GM18519 (cell line): ENCODE results near the gene ZNF493.
A peak's percentile ranks its signal among the peaks of the same experiment; 100 is the strongest.

Experiments
- ATAC-seq: cut with Tn5 transposase; IDR thresholded peaks from one replicate; pipeline ENCODE4 v1.9.1; 2021; ENCODE audit warnings: mild to moderate bottlenecking, moderate library complexity; ENCODE audit not compliant: unreplicated experiment, low FRiP score

The ZNF493 gene

DNA sequence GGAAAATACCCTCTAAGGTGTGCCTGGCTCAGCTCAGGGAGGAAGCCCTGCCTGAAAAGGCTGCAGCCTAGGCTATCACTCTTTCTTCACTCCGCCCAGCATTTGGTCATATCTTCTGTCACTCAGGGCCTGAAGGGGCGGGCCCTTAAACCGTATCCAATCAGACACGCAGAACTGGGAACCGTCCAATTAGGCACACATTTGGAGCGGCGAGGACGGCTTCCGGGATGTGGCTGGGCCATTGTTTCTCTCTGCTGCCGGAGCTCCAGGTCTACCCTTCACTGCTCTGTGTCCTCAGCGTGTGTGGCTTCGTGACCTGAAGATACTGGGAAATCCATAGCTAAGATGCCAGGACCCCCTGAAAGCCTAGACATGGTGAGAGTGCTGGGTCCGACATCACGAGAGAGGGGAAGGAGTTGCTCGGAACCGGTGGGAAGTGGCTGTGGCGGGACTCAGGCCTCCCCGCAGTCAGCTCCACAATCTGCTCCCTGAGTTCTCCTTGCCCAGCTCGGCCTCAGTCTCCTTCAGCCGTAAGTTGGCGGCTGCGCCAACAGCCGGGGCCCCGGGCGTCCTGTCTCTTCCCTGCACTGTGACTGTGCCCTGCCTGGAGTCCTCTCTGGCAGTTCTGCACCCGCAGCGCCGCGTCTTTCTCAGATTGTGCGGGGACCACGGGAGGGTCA, at the start of gene ZNF493:
ZNF493 (plus strand) TSS at position 241 of the 680 bp plus-strand sequence; CDS start at position 346, 105 bp downstream.
- peak; percentile 100 for ATAC-seq

DNA sequence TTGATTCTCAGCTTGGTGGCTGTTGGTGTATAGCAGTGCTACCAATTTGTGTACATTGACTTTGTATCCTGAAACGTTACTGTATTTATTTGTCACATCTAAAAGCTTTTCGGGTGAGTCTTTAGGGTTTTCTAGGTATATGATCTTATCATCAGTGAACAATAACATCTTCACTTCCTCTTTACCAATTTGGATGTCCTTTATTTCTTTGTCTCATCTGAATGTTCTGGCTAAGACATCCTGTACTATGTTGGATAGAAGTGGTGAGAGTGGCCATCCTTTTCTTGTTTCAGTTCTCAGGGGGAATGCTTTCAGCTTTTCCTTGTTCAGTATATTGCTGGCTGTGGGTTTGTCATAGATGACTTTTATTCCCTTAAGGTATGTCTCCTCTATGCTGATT, 44.1 kb upstream of the ZNF493 start:
- no peak for ATAC-seq

DNA sequence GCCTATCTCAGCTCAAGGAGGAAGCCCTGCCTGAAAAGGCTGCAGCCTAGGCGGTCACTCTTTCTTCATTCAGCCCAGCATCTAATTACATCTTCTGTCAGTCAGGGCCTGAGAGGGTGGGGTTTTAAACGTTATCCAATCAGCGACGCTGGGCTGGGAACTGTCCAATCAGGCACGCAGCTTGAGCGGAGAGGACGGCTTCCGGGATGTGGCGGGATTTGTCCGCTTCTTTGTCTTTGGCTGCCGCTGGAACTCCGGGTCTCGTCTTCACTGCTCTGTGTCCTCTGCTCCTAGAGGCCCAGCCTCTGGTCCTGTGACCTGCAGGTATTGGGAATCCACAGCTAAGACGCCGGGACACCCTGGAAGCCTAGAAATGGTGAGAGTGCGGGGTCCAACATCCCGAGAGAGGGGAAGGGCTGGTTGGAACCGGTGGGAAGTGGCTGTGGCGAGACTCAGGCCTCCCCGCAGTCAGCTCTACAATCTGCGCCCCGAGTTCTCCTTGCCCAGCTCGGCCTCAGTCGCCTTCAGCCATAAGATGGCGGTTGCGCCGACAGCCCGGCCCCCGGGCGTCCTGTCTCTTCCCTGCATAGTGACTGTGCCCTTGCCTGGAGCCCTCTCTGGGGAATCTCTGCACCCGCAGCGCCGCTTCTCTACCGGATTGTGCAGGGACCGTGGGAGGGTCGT, 38.0 kb upstream of the ZNF493 start, which contains the start of gene ZNF738:
ZNF738 (plus strand) TSS at position 233 of the 684 bp plus-strand sequence; CDS start at position 374, 141 bp downstream.
- peak; percentile 98 for ATAC-seq

DNA sequence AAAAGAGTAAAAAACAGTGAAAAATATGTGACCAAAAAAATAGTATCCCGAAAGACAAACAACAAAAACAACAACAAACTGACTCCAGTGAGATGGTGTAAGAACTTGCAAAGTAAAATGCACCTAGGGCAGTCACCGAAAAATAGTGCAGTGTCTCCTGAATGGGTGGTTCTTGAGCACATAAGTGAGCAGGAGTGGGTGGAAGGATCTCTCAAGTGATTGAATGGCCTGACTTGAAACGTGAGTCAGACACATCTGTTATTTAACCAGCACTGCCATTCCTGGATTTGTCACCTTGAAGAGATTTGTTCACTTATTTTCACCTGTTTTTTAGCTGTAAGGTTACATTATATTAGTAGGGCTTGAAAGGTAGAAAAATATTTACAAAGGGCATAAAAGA, 34.6 kb upstream of the ZNF493 start:
- no peak for ATAC-seq

DNA sequence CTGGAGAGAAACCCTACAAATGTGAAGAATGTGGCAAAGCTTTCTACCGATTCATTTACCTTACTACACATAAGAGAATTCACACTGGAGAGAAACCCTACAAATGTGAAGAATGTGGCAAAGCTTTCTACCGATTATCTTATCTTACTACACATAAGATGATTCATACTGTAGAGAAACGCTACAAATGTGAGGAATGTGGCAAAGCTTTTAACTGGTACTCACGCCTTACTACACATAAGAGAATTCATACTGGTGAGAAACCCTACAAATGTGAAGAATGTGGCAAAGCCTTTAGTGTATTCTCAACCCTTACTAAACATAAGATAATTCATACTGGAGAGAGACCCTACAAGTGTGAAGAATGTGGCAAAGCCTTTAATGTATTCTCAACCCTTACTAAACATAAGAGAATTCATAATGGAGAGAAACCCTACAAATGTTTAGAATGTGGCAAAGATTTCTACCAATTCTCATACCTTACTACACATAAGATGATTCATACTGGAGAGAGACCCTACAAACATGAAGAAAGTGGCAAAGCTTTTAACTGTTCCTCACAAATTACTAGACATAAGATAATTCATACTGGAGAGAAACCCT, 12.9 kb upstream of the ZNF493 start:
- no peak for ATAC-seq

DNA sequence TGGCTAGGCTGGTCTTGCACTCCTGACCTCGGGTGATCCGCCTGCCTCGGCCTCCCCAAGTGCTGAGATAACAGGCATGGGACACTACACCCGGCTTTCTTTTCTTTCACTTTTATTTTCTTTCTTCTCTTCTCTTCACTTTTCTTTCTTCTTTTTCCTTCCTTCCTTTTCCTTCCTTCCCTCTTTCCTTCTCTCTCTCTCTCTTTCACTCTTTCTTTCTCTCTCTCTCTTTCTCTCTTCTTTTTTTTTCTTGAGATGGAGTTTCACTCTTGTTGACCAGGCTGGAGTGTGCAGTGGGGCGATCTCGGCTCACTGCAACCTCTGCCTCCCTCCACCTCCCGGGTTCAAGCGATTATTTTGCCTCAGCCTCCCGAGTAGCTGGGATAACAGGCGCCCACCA, 812 bp upstream of the ZNF493 start:
- no peak for ATAC-seq

DNA sequence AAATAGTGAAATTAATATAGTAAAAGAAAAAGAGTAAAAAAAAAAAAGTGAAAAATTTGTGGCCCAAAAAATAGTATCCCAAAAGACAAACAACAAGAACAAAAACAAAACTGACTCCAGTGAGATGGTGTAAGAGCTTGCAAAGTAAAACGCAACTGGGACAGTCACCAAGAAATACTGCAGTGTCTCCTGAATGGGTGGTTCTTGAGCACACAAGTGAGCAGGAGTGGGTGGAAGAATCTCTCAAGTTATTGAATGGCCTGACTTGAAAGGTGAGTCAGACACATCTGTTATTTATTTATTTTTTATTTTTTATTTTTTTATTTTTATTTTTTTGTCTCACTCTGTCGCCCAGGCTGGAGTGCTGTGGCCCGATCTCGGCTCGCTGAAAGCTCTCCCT, 1.9 kb downstream of the ZNF493 start:
- ATAC-seq: no peak

DNA sequence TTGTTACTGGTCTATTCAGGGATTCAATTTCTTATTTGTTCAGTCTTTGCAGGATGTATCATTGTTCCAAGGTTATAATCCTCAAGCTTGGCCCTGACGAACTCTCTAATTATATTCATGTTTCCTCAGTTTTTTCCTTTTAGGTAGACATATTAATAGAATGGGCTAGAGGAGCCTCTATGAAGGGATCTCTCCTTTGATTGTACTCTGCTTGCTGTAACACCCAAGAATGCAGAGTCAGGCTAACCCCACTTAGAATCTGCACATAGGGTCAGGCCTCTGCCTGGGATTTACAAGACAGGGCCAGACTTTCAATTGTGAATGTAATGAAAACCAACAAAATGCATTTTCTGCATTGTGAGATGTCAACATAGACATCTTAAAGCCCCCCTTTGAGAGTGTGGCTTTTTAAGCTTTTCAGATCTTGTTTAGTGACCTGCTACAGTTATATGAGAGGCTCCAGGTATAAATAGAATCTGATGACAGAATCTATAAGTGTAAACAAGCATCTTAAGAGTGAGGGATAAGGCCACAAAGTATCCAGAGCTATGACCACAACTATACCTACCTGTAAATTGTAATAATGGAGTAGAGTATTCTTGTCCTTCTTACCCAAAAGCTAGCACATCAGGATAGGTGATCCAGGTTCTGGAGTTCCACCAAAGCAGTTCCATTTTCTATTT, 5.5 kb downstream of the ZNF493 start:
- ATAC-seq: no peak

DNA sequence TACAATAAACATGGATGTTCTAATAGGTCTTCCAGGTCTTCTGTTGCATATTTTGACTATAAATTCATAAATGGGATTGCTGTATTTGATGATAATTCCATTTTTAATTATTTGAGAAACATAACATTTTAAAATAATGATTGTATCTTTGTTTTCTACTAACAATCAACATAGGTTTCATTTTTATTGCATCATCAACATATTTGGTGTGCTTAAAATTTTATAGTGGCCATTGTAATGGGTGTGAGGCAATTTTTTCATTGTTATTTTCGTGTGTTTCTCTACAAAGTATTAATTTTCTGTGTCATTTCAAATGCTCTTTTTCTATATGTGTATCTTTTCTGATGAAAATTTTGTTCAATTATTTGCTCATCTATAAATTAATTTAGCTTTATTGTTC, 13.2 kb downstream of the ZNF493 start:
- no peak for ATAC-seq

DNA sequence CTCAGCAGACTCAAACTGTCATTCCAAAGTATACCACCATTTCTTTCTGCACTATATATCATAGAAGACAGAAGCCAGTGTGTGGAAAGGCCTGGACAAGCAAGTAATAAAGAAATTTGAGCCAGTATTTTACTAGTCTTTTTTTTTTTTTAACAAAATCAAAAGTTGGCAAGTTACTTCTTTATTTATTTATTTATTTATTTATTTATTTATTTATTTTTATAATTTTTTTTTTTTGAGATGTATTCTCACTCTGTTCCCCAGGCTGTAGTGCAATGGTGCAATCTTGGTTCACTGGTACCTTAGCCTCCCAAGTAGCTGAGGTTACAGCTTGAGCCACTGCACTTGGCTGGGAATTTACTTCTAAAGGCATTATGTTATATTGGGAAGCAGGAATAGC, 25.3 kb downstream of the ZNF493 start:
- no peak for ATAC-seq

DNA sequence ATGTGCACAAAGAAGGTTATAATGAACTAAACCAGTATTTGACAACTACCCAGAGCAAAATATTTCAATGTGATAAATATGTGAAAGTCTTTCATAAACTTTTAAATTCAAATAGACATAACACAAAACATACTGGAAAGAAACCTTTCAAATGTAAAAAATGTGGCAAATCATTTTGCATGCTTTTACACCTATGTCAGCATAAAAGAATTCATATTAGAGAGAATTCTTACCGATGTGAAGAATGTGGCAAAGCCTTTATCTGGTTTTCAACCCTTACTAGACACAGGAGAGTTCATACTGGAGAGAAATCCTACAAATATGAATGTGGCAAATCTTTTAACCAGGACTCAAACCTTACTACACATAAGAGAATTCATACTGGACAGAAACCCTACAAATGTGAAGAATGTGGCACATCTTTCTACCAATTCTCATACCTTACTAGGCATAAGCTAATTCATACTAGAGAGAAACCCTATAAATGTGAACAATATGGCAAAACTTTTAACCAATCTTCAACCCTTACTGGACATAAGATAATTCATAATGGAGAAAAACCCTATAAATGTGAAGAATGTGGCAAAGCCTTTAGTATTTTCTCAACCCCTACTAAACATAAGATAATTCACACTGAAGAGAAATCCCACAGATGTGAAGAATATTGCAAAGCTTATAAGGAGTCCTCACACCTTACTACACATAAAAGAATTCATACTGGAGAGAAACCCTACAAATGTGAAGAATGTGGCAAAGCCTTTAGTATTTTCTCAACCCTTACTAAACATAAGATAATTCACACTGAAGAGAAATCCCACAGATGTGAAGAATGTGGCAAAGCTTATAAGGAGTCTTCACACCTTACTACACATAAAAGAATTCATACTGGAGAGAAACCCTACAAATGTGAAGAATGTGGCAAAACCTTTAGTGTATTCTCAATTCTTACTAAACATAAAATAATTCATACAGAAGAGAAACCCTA, 26.4 kb downstream of the ZNF493 start:
- no peak for ATAC-seq

DNA sequence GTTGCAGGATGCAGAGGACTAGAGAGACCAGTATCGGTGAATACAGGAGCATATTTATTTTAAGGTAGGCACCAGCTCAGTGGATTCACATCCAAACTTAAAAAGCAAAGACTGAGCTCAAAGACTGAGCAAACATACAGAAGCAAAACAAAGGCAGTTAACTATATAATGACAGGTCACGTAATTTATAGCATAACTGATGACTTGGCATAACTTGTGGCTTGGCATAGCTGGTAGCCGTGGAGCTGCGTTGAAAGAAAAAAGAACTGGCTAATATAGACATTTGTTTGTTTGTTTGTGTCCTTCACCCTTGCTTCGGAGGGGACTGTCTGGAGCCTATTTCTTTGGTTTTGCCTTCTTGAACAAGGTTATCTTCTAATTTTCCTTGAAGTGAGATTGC, 33.7 kb downstream of the ZNF493 start:
- no peak for ATAC-seq

DNA sequence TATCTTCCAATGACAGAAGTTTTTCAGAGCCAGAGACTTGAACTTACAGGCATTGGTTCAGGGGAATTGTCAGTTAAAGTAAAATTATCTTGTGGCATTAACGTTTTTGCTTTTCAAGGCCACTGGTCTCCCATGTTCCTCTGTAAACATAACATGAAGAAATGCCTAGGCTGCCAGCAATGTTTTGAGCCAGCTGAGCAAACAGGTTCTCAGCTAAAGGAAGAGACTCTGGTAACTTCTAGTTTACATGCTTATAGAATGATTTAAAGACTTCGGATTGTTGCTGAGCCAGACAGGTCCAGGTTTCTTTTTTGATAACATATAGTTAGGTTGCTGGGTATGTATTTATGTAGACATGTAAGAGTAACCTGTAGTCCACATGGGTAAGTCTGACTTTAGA, 35.7 kb downstream of the ZNF493 start:
- ATAC-seq: no peak

DNA sequence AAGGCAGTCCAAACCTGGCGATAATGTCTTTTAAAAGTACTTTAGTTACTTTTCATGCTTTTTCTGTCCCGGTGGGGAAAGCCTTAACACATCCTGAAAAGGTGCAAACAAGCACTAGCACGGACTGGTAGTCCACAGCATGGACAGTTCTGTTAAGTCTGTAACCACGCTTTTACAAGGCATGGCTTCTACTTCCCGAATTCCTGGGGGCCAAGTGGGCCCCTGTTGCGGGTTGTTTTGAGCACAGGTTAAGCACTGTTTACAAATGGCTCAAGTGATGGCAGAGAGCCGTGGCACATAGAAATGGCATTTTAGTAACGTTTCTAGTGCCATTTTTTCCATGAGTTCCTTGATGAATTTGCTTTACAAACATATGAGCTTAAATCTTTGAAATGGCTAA, 37.6 kb downstream of the ZNF493 start:
- no peak for ATAC-seq

DNA sequence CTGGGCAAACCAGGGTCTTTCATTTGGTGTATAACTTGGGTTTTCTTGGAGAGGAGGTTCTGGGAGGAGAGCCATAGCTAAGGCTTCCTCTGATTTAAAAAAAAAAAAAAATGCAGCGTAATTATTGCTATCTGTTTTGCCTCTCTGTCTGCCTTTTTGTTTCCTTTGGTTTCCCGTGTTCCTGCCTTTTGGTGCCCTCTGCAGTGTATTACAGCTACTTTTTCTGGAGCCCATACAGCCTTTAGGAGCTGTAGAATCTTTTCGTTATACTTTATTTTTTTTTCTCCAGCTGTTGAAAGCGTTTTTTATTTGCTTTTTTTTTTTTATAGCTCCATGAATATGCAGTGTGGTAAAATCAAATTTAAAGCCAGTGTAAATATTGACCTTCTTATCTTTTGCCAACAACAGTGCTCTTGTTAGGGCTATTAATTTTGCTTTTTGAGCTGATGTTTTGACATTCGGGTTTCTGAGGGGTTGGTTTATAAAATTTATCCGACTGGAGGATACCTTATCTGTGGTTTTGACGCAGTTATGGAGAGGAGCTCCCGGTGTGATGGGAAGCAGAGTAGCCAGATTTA, 38.1 kb downstream of the ZNF493 start:
- no peak for ATAC-seq

DNA sequence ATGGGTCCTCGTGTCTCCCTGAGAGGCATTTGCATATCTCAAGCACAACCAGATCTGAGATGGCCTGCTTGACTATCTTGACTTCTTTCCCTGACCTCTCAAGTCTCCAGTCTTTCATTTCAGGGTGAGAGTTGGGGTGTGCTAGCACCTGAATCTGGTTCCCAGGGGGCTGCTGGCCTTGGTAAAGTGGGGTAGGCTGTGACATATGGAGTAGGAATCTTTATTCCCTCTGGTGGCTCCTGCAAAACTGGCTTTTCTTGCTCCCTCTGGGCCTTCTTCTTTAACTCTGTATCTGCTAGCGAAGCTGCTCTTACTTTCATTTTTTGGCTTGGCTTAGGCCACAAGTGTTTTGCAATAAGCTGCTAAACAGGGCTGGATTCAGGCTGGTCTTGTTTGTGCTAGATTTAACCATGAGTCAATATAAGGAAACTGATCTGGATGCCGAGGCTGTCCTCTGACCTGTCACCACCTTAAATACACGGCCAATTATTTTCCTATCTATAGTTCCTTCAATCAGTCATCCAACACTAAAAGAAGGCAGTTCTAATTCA, 42.3 kb downstream of the ZNF493 start:
- ATAC-seq: no peak

DNA sequence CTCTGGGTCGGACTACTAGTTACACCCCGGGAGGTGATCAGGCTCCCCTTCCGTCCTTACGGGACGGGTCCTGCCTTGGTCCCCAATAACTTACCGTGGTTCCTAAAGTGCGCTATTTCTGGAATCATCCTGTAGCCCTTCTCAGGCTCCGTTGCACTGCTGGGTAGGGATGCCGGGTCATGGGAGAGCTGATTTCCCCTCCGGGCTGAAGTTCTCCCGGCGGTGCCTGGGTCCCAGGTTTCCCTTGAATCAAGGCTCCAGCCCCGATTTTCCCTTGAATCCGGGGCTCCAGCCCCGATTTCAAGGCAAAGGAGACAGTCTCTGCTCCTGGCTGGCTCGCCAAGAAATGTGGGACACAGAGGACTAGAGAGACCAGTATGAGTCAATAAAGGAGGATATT, 43.4 kb downstream of the ZNF493 start:
- ATAC-seq: no peak

DNA sequence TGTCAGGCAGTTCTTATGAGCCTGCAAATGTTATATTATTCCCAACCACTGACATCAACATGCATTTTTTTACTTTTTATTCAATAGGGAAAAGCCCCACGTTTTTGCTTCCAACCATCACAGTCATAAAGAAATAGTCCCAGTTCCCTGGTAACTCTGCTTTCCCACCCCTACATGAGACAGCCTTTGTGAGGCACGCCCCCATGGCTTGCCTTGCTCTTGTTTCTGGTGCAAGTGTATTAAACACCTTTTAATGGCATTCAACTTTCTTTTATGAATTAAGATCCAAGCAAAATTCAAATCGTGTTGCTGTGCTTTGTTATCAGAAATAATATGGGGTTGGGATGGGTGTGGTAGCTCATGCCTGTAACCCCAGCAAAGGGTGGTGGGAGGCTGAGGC, 54.3 kb downstream of the ZNF493 start:
- ATAC-seq: no peak

DNA sequence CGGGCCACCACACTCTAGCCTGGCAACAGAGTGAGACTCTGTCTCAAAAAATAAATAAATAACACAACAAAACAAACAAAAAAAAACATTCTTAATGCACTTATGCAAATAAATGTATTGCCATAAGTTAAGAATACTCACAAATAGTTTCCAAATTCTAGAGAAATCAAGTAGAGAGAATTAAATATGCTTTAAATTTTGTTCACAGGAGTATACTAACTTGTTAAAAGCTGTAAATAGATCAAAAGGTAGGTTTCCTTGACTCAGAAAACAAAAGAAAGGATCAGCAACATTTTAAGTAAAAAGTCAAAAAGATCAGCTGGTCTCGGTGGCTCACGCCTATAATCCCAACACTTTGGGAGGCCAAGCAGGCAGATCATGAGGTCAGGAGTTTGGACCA, 58.0 kb downstream of the ZNF493 start:
- ATAC-seq: no peak
